ENCODE measurements around the gene DLK1.

The DLK1 gene

GRCh38 chr14:100764471-100765115 lies 37.9 kb downstream of the DLK1 start:
- no peaks in the 10 kb centered on the region for H3K9me3 Mint-ChIP-seq
- H3K4me1 Mint-ChIP-seq = no peaks in the 10 kb centered on the region
- peaks cover 14% of the 10 kb centered on the region for H3K27me3 Mint-ChIP-seq
- DNase-seq = no peak
- H3K27ac Mint-ChIP-seq = no peak overlapping the region
- CTCF ChIA-PET = interaction anchor here (0.6 kb wide), 1 partner anchor 804 kb away, joined by 3 read pairs; no protein-coding TSS in a partner anchor
- no peaks in the 10 kb centered on the region for H3K36me3 Mint-ChIP-seq
- no peak overlapping the region for H3K4me3 Mint-ChIP-seq

DNA sequence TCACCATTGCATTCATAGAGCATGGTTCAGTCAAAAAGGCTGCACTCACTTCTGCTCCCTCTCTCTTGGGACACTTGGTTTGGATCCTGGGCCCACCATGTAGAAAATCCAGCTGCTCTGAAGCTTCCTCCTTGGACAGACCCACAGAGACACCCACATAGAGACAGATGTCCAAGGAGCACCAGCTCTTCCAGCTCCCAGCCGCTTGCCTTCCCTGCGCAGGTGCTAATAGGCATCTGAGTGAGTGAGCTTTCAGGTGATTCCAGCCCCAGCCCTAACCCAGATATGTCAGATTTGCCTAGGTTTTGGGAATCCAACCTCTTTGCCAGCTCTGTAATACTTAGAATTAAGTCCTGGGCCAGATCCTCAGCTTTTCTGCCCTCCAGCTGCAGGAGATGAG lies 38.6 kb downstream of the DLK1 start:
- Mint-ChIP-seq H3K9me3 (no peaks in the 10 kb centered on the region), H3K4me3 (no peak overlapping the region), H3K36me3 (no peaks in the 10 kb centered on the region), H3K27me3 (peaks cover 16% of the 10 kb centered on the region), H3K27ac (no peak overlapping the region), H3K4me1 (no peaks in the 10 kb centered on the region)
- CTCF ChIA-PET = no interaction called here
- no peak for DNase-seq

- CTCF ChIA-PET = no interaction called here
- Mint-ChIP-seq H3K9me3 (no peaks in the 10 kb centered on the region), H3K27ac (no peak overlapping the region), H3K36me3 (no peaks in the 10 kb centered on the region), H3K27me3 (peaks cover 22% of the 10 kb centered on the region), H3K4me3 (no peak overlapping the region), H3K4me1 (no peaks in the 10 kb centered on the region)
- no peak for DNase-seq
Observed at GRCh38 chr14:100765991-100766390, 39.3 kb downstream of the DLK1 start.

DNA sequence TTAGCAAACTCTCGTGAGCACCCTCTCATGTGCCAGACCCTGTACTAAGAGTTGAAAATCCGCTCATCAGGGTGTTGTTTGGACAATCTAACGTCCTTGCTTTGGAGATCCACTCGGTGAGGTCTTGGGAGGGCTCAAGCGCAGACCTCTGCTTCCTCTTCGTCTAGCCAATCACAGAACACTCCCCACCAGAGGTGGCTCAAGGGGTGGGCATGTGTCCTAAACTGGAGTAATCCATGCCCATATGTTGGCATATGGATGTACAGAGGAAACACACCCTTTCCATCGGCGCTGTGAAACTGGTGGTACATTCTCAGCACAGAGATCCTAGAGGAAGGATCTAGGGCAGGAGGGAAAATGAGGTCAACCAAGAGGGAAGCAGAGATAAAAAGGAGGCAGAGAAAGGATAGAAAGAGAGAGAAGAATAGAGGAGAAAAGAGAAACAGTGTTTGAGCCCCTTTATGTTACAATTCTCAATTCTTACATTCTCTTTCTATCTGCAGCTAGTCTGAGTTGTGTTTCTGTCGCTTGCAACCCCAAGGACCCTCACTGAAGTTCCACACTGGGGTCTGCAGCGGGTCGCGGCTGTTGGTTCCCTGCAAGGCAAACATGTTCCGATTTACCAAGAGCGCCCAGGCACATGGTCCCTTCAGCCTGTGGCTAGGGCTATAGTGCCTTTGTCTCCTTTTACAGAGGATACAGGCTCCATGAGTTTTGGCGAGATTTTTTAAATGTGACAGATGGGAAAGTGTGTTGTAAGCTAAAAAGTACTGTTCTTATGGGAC lies 40.5 kb downstream of the DLK1 start:
- CTCF ChIA-PET = no interaction called here
- DNase-seq = no peak
- Mint-ChIP-seq H3K4me3 (no peak overlapping the region), H3K9me3 (no peaks in the 10 kb centered on the region), H3K36me3 (no peaks in the 10 kb centered on the region), H3K27ac (no peak overlapping the region), H3K27me3 (peaks cover 22% of the 10 kb centered on the region), H3K4me1 (no peaks in the 10 kb centered on the region)

DNA sequence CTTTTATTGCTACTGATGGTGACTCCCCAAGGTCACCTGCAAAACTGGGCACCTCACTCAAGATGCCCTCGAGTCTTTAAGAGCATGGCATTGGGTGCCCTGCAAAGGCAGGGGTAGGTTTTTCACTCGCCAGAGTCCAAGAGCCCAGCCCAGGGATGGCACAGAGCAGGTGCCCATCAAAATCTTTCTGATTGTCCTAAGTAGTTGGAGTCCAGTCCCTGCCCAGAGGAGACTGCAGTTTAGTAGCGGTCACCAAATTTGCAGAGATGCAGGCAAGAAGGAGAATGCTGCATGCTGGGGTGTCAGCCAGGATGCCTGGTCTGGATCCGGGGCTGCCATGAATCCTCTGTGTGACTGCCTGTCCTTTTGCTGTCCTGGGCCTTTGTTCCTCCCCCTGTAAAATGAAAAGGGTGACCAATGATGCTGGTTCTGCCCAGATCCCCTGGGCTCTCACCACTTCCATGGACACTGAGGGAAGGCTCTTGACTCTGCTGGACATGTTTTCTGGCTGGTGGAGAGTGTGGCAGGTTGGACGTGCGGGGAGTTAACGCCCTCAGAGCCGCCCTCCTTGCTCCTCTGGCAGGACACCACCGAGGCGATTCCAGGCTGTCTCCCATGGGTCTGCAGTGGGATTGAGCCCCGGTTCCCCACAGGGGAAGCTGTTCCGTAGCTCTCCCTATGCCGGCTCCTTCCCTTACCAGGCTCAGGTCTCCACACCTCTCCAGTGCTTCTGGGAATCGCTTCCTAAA lies 41.3 kb downstream of the DLK1 start:
- no peaks in the 10 kb centered on the region for H3K4me1 Mint-ChIP-seq
- no peaks in the 10 kb centered on the region for H3K36me3 Mint-ChIP-seq
- no peak overlapping the region for H3K27ac Mint-ChIP-seq
- no peak for DNase-seq
- H3K9me3 Mint-ChIP-seq = no peaks in the 10 kb centered on the region
- H3K4me3 Mint-ChIP-seq = no peak overlapping the region
- peaks cover 22% of the 10 kb centered on the region for H3K27me3 Mint-ChIP-seq
- CTCF ChIA-PET = no interaction called here

GRCh38 chr14:100769035-100769939 lies 42.6 kb downstream of the DLK1 start:
- Mint-ChIP-seq H3K27ac (no peak overlapping the region), H3K9me3 (no peaks in the 10 kb centered on the region), H3K4me3 (no peak overlapping the region), H3K4me1 (no peaks in the 10 kb centered on the region), H3K36me3 (no peaks in the 10 kb centered on the region), H3K27me3 (peaks cover 22% of the 10 kb centered on the region)
- CTCF ChIA-PET = no interaction called here
- DNase-seq = no peak

- H3K27ac Mint-ChIP-seq = no peak overlapping the region
- DNase-seq = no peak
- H3K4me3 Mint-ChIP-seq = no peak overlapping the region
- H3K36me3 Mint-ChIP-seq = no peaks in the 10 kb centered on the region
- no peaks in the 10 kb centered on the region for H3K4me1 Mint-ChIP-seq
- CTCF ChIA-PET = no interaction called here
- H3K27me3 Mint-ChIP-seq = peaks cover 16% of the 10 kb centered on the region
- H3K9me3 Mint-ChIP-seq = no peaks in the 10 kb centered on the region
Observed at GRCh38 chr14:100770046-100770445, 43.4 kb downstream of the DLK1 start.

GRCh38 chr14:100770605-100771120 lies 44.0 kb downstream of the DLK1 start:
- H3K4me1 Mint-ChIP-seq = no peaks in the 10 kb centered on the region
- H3K4me3 Mint-ChIP-seq = no peak overlapping the region
- H3K9me3 Mint-ChIP-seq = no peaks in the 10 kb centered on the region
- CTCF ChIA-PET = no interaction called here
- no peak overlapping the region for H3K27ac Mint-ChIP-seq
- H3K27me3 Mint-ChIP-seq = peaks cover 11% of the 10 kb centered on the region
- no peak for DNase-seq
- no peaks in the 10 kb centered on the region for H3K36me3 Mint-ChIP-seq

DNA sequence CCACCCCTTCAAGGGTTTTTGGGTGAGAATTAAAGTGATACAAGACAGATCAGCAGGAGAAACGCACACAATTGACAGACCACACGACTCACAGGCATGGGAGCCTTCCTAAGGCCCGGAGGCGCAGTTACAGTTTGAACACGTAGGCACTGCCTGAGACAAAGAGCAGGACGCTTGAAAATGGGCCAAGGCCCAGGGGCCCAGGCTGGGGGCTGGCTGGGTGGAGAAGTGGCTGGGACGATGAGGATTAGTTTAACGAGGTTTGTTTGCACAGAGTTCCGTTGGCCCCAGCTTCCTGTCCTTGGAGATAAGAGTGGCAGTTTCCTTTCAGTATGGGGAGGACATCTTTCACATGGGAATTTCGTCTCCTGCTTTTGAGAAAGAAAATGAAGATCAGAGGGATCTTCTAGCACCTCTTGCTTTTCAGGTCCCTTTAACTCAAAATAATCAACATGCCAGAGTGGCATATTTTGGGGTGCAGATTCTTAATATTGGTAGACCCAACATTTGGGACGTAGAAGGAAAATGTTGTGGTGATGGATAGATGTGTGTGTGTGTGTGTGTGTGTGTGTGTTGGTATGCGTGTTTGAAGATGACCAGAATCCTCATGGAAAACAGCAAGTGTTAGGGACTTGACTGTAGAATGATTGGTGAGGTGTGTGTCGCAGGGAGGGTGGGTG lies 44.6 kb downstream of the DLK1 start:
- Mint-ChIP-seq H3K27me3 (peaks cover 8% of the 10 kb centered on the region), H3K9me3 (no peaks in the 10 kb centered on the region), H3K27ac (no peak overlapping the region), H3K36me3 (no peaks in the 10 kb centered on the region), H3K4me1 (no peaks in the 10 kb centered on the region), H3K4me3 (no peak overlapping the region)
- DNase-seq = no peak
- CTCF ChIA-PET = no interaction called here

DNA sequence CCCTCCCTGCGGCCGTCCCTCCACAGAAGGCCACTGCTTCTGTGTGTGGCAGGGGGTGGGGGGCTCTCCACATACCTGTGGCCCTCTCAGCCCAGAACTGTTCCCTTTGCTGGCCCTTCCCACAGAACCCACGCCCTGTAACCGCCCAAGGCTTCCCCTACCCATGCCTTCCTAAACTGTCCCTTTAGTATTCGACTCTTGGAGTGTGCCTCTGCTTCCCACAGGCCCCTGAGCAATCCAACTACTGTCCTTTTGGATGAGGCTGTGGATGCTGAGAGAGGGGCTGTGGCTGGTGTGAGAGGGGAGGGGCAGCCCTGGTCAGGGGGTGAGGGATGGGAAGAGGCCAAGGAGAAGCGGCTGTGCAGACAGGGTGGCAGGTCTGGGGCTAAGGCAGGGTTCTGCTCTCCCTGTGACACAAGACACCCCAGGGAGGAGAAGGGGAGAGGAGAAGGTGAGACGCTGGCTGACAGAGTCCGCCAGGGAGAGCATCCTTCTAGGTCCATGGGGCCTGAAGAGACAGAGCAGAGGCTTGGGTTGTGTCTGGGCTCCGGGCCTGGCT lies 46.0 kb downstream of the DLK1 start:
- Mint-ChIP-seq H3K27me3 (peaks cover 8% of the 10 kb centered on the region), H3K9me3 (no peaks in the 10 kb centered on the region), H3K4me1 (no peaks in the 10 kb centered on the region), H3K27ac (no peak overlapping the region), H3K36me3 (no peaks in the 10 kb centered on the region), H3K4me3 (no peak overlapping the region)
- DNase-seq = no peak
- CTCF ChIA-PET = no interaction called here

DNA sequence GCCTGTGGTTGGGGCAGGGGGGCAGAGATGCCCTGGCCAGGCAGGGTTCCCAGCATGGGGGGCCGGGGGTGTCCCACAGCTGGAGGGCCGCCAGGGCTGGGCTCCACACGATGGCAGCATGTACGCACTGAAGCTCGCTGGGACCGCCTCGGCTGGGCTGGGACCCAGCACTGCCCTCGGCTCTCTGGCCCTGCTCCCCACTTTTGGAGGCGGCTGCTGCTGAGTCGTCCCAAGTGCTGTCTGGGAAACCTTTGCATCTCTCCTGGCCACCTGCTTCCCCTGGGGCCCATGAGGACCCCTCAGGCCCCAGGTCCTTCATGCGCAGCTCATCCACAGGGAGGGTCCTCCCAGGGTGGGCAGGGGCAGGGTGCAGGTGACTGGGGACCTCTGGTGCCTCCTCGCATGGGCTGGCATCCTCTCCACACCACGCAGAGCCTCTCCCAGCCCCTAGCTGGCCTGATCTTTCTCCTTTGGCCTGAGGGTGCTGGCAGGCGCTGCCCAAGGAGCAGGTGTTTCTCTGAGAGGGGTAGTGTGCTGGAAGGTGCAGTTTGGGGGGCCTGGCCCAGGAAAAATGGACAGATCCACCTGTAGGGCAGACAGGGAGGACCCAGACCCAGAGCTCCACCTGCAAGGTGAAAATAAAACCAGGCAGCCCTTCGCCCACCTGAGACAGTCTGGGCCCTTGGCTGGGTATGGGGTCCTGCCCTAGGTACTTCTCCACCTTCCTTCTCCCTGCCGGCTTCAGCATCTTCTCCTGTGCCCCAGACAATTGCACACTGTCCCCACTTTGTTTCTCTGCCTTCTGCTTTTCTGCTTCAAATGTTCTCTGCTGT lies 46.9 kb downstream of the DLK1 start:
- H3K9me3 Mint-ChIP-seq = no peaks in the 10 kb centered on the region
- H3K4me1 Mint-ChIP-seq = no peaks in the 10 kb centered on the region
- H3K27ac Mint-ChIP-seq = no peak overlapping the region
- no peaks in the 10 kb centered on the region for H3K36me3 Mint-ChIP-seq
- DNase-seq = no peak
- CTCF ChIA-PET = no interaction called here
- no peak overlapping the region for H3K4me3 Mint-ChIP-seq
- peaks cover 8% of the 10 kb centered on the region for H3K27me3 Mint-ChIP-seq

DNA sequence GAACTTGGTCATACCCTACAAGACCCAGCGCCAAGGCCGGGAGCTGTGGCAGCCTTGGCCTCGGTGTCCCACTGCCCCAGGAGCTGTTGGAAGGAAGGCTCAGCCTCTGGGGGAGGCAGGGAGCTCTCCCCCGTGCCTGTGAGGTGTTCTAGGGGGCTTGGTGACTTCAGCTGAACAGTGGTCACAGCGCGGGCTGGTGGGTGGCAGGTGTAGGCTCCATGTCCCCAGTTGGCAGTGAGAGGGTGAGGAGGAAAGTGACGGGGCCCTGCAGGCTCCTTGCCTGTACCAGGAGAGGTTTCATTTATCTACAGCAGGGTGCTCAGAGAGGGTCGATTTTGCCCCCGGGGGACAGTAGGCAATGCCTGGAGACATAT lies 47.5 kb downstream of the DLK1 start:
- CTCF ChIA-PET = no interaction called here

More for the DNA sequence above, 47.5 kb downstream of the DLK1 start:
- no peaks in the 10 kb centered on the region for H3K4me1 Mint-ChIP-seq
- peaks cover 8% of the 10 kb centered on the region for H3K27me3 Mint-ChIP-seq
- no peak for DNase-seq
- H3K4me3 Mint-ChIP-seq = no peak overlapping the region
- H3K36me3 Mint-ChIP-seq = no peaks in the 10 kb centered on the region
- H3K9me3 Mint-ChIP-seq = no peaks in the 10 kb centered on the region
- no peak overlapping the region for H3K27ac Mint-ChIP-seq
